Endometrium (tissue), 2 donors: ENCODE measurements around the gene C3orf20.
"Not testable (repeated sequence)": the region's sequence is repeated elsewhere in the genome, so short reads cannot be mapped to it uniquely, and the experiment has no call there.

Experiments used
- FAIRE-seq: peaks from 2 replicates; lab custom pipeline; 2012; peaks lifted over from hg19 to GRCh38; lab: Jason Lieb, UNC
- donor health status: control.
- donor health status: control.

The C3orf20 gene

GRCh38 chr3:14650193-14650592 is 24.7 kb upstream of the C3orf20 start:
- no peak for FAIRE-seq

- FAIRE-seq = peak; percentile 97
Observed at GRCh38 chr3:14651440-14652251, 23.3 kb upstream of the C3orf20 start, which contains the start of gene CCDC174. Gene CCDC174 (plus strand): TSS chr3:14651762. CDS start chr3:14651837, 75 bp downstream.

- not testable (repeated sequence) for FAIRE-seq
Observed at GRCh38 chr3:14652360-14652907, 22.5 kb upstream of the C3orf20 start.

GRCh38 chr3:14657579-14657978 is 17.4 kb upstream of the C3orf20 start:
- no peak for FAIRE-seq

GRCh38 chr3:14658978-14659377 is 16.0 kb upstream of the C3orf20 start:
- no peak for FAIRE-seq

DNA sequence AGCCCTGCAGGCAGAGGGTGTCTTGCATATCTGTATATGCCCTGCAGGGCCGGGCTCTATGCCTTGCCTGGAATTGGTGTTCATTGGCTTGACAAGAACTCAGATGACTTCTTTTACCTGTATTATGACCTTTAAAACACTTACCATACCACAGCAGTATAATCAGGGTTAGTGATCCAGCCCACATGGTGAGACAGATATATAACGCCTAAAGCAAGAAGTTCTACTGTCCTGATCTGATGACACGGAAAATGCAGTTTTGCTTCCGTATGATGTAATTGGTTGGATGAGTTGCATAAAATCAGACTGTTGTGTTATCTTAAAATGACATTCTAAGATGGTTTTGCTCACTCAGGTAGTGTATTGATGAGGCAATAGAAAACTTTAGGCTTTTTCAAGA is 14.0 kb upstream of the C3orf20 start:
- FAIRE-seq = no peak

GRCh38 chr3:14663396-14664135 is 11.4 kb upstream of the C3orf20 start:
- no peak for FAIRE-seq

DNA sequence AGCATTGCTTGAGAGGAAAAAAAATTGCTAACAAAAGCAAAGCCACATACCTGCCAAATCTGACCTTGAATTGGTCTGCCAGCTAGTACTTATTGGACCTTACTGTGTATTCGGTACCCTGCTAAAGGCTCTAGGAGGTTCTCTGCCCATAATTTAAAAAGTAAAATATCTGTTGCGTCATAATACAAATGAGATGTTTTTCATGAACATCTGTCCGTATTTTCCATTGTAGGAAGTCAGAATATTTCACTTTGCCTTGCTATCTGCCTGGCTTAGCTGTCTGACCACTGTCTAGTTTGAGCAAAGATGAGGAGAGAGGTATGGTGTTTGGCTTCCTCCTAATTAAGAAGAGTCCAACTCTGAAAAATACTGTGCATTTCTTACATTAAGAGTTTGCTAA is 10.8 kb upstream of the C3orf20 start:
- FAIRE-seq = no peak

DNA sequence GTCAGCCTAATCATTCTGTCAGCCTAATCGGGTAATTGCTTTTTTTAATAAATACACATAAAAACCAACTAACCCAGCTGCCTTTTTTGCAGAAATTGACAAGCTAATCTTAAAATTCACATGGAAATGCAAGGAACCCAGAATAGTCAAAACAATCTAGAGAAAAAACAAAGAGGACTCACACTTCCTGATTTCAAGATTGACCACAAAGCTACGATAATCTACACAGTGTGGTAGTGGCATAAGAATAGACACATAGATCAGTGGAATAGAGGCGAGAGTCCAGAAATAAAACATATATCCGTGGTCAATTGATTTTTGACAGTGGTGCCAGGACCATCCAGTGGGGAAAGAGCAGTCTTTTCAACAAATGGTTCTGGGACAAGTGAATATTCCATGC is 2.4 kb upstream of the C3orf20 start:
- FAIRE-seq = no peak

GRCh38 chr3:14676881-14677280 is 1.9 kb downstream of the C3orf20 start:
- no peak for FAIRE-seq

- no peak for FAIRE-seq
Observed at GRCh38 chr3:14678015-14678503, 3.1 kb downstream of the C3orf20 start.

DNA sequence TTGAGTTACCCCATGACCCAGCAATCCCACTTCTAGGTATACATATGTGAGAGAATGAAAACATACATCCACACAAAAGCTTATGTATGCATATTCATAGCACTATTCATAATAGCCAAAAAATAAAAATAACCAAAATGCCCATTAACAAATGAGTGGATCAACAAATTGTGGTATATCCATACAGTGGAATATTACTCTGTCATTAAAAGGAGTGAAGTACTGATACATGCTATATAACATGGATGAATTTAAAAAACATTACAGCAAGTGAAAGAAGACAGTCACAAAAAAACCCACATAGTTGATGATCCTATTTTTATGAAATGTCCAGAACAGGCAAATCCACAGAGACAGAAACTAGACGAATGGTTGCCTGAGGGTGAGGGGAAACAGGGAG is 5.2 kb downstream of the C3orf20 start:
- FAIRE-seq = no peak

- FAIRE-seq = no peak
Observed at GRCh38 chr3:14680716-14681115, 5.8 kb downstream of the C3orf20 start.

DNA sequence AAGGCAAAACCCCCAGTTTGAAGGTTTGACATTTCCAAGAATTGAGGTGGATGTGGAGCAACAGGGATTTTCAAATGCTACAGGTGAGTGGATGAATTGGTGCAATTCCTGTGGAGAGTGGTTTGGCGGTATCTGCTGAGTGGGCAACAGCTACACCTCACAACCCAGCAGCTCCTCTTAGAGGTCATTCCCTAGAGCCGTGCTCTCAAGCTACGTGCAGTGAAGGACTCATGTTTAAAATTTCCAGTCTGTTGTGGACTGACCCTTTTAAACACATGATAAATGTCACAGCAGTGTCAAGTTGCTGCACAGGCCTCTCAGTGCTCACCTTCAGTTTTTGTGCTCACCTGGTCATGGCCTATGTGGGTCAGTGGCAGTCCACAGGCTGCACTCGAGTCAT is 9.5 kb downstream of the C3orf20 start:
- no peak for FAIRE-seq

- no peak for FAIRE-seq
Observed at GRCh38 chr3:14685179-14685578, 10.2 kb downstream of the C3orf20 start.

GRCh38 chr3:14687360-14687759 is 12.4 kb downstream of the C3orf20 start:
- no peak for FAIRE-seq

DNA sequence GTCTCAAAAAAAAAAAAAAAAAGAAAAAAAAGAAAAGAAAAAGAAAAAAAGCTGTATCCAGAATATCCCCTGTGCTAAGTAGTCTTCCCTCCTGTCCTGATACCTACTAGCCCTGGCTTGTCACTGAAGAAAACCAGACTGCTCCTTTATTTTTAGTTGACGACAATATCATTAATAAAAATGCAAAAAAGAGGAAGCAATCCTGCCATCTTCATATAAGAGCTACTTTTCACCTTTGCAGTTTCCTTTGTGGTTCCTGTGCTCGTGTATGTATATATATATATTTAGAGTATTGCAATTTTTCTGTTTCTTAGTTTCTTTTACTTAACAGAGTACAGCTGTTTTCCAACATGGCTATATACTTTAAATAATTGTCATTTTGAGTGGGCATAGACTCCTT is 13.6 kb downstream of the C3orf20 start:
- no peak for FAIRE-seq

- FAIRE-seq = no peak
Observed at GRCh38 chr3:14689247-14689980, 14.5 kb downstream of the C3orf20 start.

DNA sequence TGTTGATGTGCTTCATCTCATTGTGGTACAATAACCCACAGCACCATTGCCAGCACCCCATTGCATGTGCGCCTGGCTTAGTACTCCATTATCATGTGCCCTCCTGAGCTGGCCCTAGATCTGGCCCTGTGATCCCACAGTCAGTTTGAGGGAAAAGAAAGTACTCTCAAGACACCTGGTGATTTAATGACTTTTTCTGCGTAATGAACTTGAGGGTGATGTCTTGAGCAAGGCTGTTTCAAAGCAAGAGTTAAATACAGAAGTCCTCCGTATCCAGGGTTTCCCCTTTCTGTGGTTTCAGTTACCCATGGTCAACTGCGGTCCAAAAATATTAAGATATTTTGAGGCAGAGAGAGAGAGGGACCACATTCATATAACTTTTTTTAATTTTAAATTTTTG is 16.3 kb downstream of the C3orf20 start:
- no peak for FAIRE-seq

- FAIRE-seq = no peak
Observed at GRCh38 chr3:14691719-14692118, 16.8 kb downstream of the C3orf20 start.

DNA sequence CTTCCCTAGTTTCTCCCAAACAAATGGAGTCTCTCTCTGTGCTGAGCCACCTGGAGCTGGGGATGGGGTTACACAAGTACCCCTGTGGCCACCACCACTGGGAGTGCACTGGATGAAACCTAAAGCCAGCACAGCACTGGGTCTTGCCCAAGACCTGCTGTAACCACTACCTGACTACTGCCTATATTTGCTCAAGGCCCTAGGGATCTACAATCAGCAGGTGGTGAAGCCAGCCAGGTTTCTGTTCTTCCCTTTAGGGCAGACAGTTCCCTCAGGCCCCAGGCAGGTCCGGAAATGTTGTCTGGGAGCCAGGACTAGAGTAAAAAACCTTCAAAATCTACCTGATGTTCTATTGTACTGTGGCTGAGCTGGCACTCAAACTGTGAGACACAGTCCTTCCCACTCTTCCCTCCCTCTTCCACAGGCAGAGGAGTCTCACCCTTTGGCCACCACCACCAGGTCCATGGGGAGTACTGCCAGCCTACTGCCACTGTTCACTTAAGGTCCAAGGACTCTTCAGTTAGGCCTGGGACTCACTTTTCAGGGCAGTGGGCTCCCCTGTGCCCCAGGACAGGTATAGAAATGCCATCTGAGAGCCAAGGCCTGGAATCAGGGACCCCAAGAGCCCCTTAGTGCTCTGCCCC is 23.8 kb downstream of the C3orf20 start:
- no peak for FAIRE-seq

DNA sequence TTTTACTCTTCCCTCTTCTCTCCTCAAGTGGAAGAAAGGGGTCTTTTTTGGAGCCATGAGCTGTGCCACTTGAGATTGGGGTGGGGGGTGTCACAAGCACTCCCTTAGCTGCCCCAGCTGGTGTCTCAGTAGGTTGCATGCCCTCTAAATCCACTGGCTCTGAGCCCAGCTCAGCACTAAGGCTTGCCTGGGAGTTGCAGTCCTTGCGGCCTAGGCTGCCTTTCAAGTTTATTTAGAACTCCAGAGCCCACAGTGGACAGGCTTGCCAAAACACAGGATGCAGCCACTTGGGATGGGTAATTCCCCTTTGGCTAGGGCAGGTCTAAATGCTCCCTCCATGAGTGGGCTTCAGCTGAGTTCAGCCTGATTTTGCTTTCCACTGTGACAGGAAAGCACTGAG is 24.7 kb downstream of the C3orf20 start:
- no peak for FAIRE-seq
